ENCODE results near the gene DCLRE1C. TPM values are rescaled to one million over a fixed set of nuclear protein-coding genes. Genes with fewer than 3 reads are reported as not detected.

The DCLRE1C gene
- total and polyA plus RNA-seq, 2 of the 8 experiments (the other 6 are each of a cell fraction or from before 2014, with no cell fraction given), result 0.77 to 7.4 TPM

DNA sequence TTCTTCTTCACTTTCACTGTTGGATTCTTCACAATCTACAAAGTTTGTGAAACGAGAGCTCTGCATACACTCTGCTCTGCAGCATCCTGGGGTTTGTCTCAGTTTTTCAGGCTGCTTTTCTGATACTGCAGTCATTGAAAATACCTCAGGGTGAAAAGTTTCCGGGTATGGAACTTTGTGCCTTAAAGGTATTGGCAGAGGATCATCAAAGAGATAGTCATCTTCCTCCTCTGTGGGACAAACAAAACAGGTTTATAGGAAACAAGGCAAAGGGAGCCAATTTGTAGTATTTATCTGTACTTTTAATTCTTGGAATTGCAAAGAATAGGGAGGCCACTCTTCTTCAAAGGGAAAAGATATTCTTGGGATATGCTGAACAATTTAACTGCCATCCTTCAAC lies 44.8 kb downstream of the DCLRE1C start:
- H3K79me1 ChIP-seq (ENCODE audit: low read depth, low read length), result no peaks in the 10 kb centered on the region
- H2BK15ac ChIP-seq (ENCODE audit: low read length), result no peak overlapping the region
- peaks cover 3 to 5% of the 10 kb centered on the region in 2 experiments; a peak in 2 of 4 replicates for H3K9me3 ChIP-seq (ENCODE audit: insufficient read depth in 2 of 2, low read depth in 1 of 2, low read length in 1 of 2)
- no peak overlapping the region for H2BK12ac ChIP-seq (ENCODE audit: low read depth, low read length)
- no peak overlapping the region for H2AFZ ChIP-seq (ENCODE audit: low read length)
- H4K5ac ChIP-seq (ENCODE audit: insufficient read length, low read depth, low read length), result no peak overlapping the region
- H2AK5ac ChIP-seq (ENCODE audit: low read depth, low read length), result no peak overlapping the region
- no peak overlapping the region for H3K4me2 ChIP-seq (ENCODE audit: insufficient read depth in 1 of 2, low read depth in 2 of 2, low read length in 2 of 2)
- H3K4ac ChIP-seq (replicated peaks; ENCODE audit: insufficient read length, low read depth, low read length), result no peak overlapping the region
- H2BK20ac ChIP-seq (ENCODE audit: low read length), result no peak overlapping the region
- H3K36me3 ChIP-seq (ENCODE audit: control insufficient read depth in 2 of 4, insufficient read depth in 4 of 4, low read length in 3 of 4), result peaks cover 0 to 70% (median 42%) of the 10 kb centered on the region in 4 experiments; a peak in 7 of 8 replicates
- H3K27ac ChIP-seq (ENCODE audit: low read depth, low read length), result no peak overlapping the region
- H4K8ac ChIP-seq (ENCODE audit: extremely low read depth, insufficient read depth, low read length), result no peak overlapping the region
- no peak for DNase-seq (ENCODE audit: low read depth in 1 of 2, low spot score in 2 of 2)
- no peaks in the 10 kb centered on the region for H4K20me1 ChIP-seq (replicated peaks in 1 of 2; ENCODE audit: control insufficient read depth in 1 of 2, insufficient read depth in 2 of 2, low read length in 2 of 2)
- H3K4me3 ChIP-seq (ENCODE audit: extremely low read depth in 1 of 4, insufficient read depth in 2 of 4, low read depth in 3 of 4, low read length in 4 of 4), result no peak overlapping the region
- POLR2A ChIA-PET (ENCODE audit: partially characterized antibody), result no interaction called here
- no peak overlapping the region for H2BK120ac ChIP-seq (replicated peaks; ENCODE audit: low read depth, low read length)
- H3K56ac ChIP-seq (replicated peaks; ENCODE audit: insufficient read length, low read depth, low read length), result no peak overlapping the region
- H3K18ac ChIP-seq (ENCODE audit: extremely low read depth, low read length), result no peak overlapping the region
- H3K23ac ChIP-seq (ENCODE audit: insufficient read length), result no peak overlapping the region
- no peaks in the 10 kb centered on the region for H3K27me3 ChIP-seq (replicated peaks in 1 of 4; ENCODE audit: control insufficient read depth in 3 of 4, extremely low read depth in 1 of 4, insufficient read depth in 3 of 4, low read length in 3 of 4)
- no peaks in the 10 kb centered on the region for H3K23me2 ChIP-seq (ENCODE audit: low read depth, low read length)
- H3K4me1 ChIP-seq (replicated peaks in 1 of 4; ENCODE audit: control insufficient read depth in 3 of 4, insufficient read depth in 4 of 4, low read length in 3 of 4), result no peaks in the 10 kb centered on the region
- no peak overlapping the region for H3K14ac ChIP-seq (ENCODE audit: insufficient read length)
- H3K9ac ChIP-seq (replicated peaks in 1 of 4; ENCODE audit: extremely low read depth in 1 of 4, low read depth in 3 of 4, low read length in 3 of 4), result no peak overlapping the region
- no peak for FAIRE-seq
- WGBS, 2 experiments (ENCODE audit: extremely low coverage in 1 of 2, insufficient coverage in 1 of 2, insufficient read length in 1 of 2, insufficient replicate concordance in 2 of 2, low coverage in 1 of 2, low lambda C conversion rate in 2 of 2, missing lambda C conversion rate in 1 of 2), result 89% methylated on average over 2 of the region's 2 CpGs; no CpG with 5 or more reads in 1 of the 2 experiments
- H2BK5ac ChIP-seq (ENCODE audit: low read depth, low read length), result no peak overlapping the region
- no peaks in the 10 kb centered on the region for H3K79me2 ChIP-seq (ENCODE audit: control insufficient read depth in 1 of 2, insufficient read depth in 2 of 2, low read length in 2 of 2)
- H4K91ac ChIP-seq (replicated peaks; ENCODE audit: insufficient read length, low read length), result no peak overlapping the region
- CTCF ChIA-PET (ENCODE audit: partially characterized antibody), result interaction anchor here (0.8 to 0.9 kb wide), 2 partner anchors 10 to 34 kb away, joined by 3 to 4 read pairs; no protein-coding TSS in a partner anchor
- TF ChIP-seq CREB1 (IDR thresholded peaks at IDR 0.05), result no peak
- TF ChIP-seq, protein P1, sequence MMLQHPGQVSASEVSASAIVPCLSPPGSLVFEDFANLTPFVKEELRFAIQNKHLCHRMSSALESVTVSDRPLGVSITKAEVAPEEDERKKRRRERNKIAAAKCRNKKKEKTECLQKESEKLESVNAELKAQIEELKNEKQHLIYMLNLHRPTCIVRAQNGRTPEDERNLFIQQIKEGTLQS (IDR thresholded peaks at IDR 0.05; ENCODE audit: insufficient read depth, low read depth, low read length), result no peak
- no peak for TF ChIP-seq RBBP5 (IDR thresholded peaks at IDR 0.05; ENCODE audit: borderline replicate concordance, low read depth, low read length)
- no peak for TF ChIP-seq YY1 (IDR thresholded peaks at IDR 0.05; ENCODE audit: low read depth, low read length)
- no peak for TF ChIP-seq RXRA (IDR thresholded peaks at IDR 0.05; ENCODE audit: insufficient read depth, low read depth, low read length)
- no peak for TF ChIP-seq FOSL1 (IDR thresholded peaks at IDR 0.05; ENCODE audit: insufficient read depth, low read depth, low read length)
- no peak for TF ChIP-seq TEAD4 (IDR thresholded peaks at IDR 0.05; ENCODE audit: low read depth, low read length)

All from H1 (cell line).